Mucosa of stomach (tissue), 1 donor: ENCODE results near the gene RTCB.
A peak's percentile ranks its signal among the peaks of the same experiment; 100 is the strongest.

Experiments
- H3K27me3 ChIP-seq: one replicate; pipeline ENCODE4 v1.7.0; 2013; ENCODE audit warnings: mild to moderate bottlenecking, low read length; ENCODE audit not compliant: control insufficient read depth, insufficient read depth
- H3K36me3 ChIP-seq: one replicate; pipeline ENCODE4 v1.7.0; 2013; ENCODE audit warnings: low read length; ENCODE audit not compliant: control insufficient read depth, insufficient read depth
- H3K4me1 ChIP-seq: one replicate; pipeline ENCODE4 v1.7.0; 2013; ENCODE audit warnings: mild to moderate bottlenecking, low read length; ENCODE audit not compliant: control insufficient read depth, insufficient read depth
- H3K4me3 ChIP-seq: one replicate; pipeline ENCODE4 v1.7.0; 2013; ENCODE audit warnings: low read length
- H3K9ac ChIP-seq: one replicate; pipeline ENCODE4 v1.7.0; 2013; ENCODE audit warnings: mild to moderate bottlenecking, low read length, moderate library complexity
- H3K9me3 ChIP-seq: one replicate; pipeline ENCODE4 v1.7.0; 2013; ENCODE audit warnings: mild to moderate bottlenecking, low read length, moderate library complexity; ENCODE audit not compliant: control insufficient read depth
- donor health status: Pancreatic carcinoma.

The RTCB gene

GRCh38 chr22:32414191-32414590 is 2.1 kb upstream of the RTCB start:
- Histone ChIP-seq H3K36me3 (no peaks in the 10 kb centered on the region), H3K27me3 (no peaks in the 10 kb centered on the region), H3K9me3 (no peaks in the 10 kb centered on the region), H3K4me1 (peaks cover 8% of the 10 kb centered on the region), H3K4me3 (no peak overlapping the region), H3K9ac (no peak overlapping the region)

GRCh38 chr22:32413719-32414118 is 1.7 kb upstream of the RTCB start:
- no peak overlapping the region for H3K4me3 ChIP-seq
- H3K27me3 ChIP-seq = no peaks in the 10 kb centered on the region

GRCh38 chr22:32411402-32411801 is 645 bp downstream of the RTCB start:
- Histone ChIP-seq H3K36me3 (no peaks in the 10 kb centered on the region), H3K27me3 (no peaks in the 10 kb centered on the region), H3K4me3 (peak overlapping the region; percentile 78), H3K9me3 (no peaks in the 10 kb centered on the region), H3K9ac (peak overlapping the region; percentile 89), H3K4me1 (peaks cover 8% of the 10 kb centered on the region)

More at GRCh38 chr22:32413719-32414118, 1.7 kb upstream of the RTCB start:
- H3K36me3 ChIP-seq = no peaks in the 10 kb centered on the region
- H3K9me3 ChIP-seq = no peaks in the 10 kb centered on the region
- H3K9ac ChIP-seq = no peak overlapping the region
- H3K4me1 ChIP-seq = peaks cover 8% of the 10 kb centered on the region

GRCh38 chr22:32410459-32410858 is 1.6 kb downstream of the RTCB start:
- H3K4me3 ChIP-seq = no peak overlapping the region
- no peaks in the 10 kb centered on the region for H3K36me3 ChIP-seq
- H3K9me3 ChIP-seq = no peaks in the 10 kb centered on the region
- no peaks in the 10 kb centered on the region for H3K27me3 ChIP-seq
- H3K4me1 ChIP-seq = peaks cover 8% of the 10 kb centered on the region
- H3K9ac ChIP-seq = no peak overlapping the region

- Histone ChIP-seq H3K4me3 (no peak overlapping the region), H3K4me1 (peaks cover 8% of the 10 kb centered on the region), H3K36me3 (no peaks in the 10 kb centered on the region), H3K9ac (no peak overlapping the region), H3K27me3 (no peaks in the 10 kb centered on the region), H3K9me3 (no peaks in the 10 kb centered on the region)
Measured at GRCh38 chr22:32409977-32410376, 2.1 kb downstream of the RTCB start.

- Histone ChIP-seq H3K9ac (no peak overlapping the region), H3K4me3 (no peak overlapping the region), H3K9me3 (no peaks in the 10 kb centered on the region), H3K4me1 (peaks cover 8% of the 10 kb centered on the region), H3K36me3 (no peaks in the 10 kb centered on the region), H3K27me3 (no peaks in the 10 kb centered on the region)
Measured at GRCh38 chr22:32407936-32408335, 4.1 kb downstream of the RTCB start.

GRCh38 chr22:32407312-32407711 is 4.7 kb downstream of the RTCB start:
- Histone ChIP-seq H3K27me3 (no peaks in the 10 kb centered on the region), H3K9ac (no peak overlapping the region), H3K4me3 (no peak overlapping the region), H3K9me3 (no peaks in the 10 kb centered on the region), H3K4me1 (peaks cover 8% of the 10 kb centered on the region), H3K36me3 (no peaks in the 10 kb centered on the region)

GRCh38 chr22:32404021-32404420 is 8.0 kb downstream of the RTCB start:
- Histone ChIP-seq H3K9ac (no peak overlapping the region), H3K9me3 (no peaks in the 10 kb centered on the region), H3K27me3 (no peaks in the 10 kb centered on the region), H3K36me3 (peaks cover 4% of the 10 kb centered on the region), H3K4me3 (no peak overlapping the region), H3K4me1 (no peaks in the 10 kb centered on the region)

GRCh38 chr22:32401486-32401885 is 10.6 kb downstream of the RTCB start:
- Histone ChIP-seq H3K4me3 (no peak overlapping the region), H3K27me3 (no peaks in the 10 kb centered on the region), H3K4me1 (no peaks in the 10 kb centered on the region), H3K9ac (no peak overlapping the region), H3K36me3 (peaks cover 4% of the 10 kb centered on the region), H3K9me3 (no peaks in the 10 kb centered on the region)

GRCh38 chr22:32396746-32397145 is 15.3 kb downstream of the RTCB start:
- H3K4me3 ChIP-seq = no peak overlapping the region
- H3K4me1 ChIP-seq = no peaks in the 10 kb centered on the region
- no peaks in the 10 kb centered on the region for H3K9me3 ChIP-seq
- no peaks in the 10 kb centered on the region for H3K27me3 ChIP-seq
- no peak overlapping the region for H3K9ac ChIP-seq
- peaks cover 14% of the 10 kb centered on the region for H3K36me3 ChIP-seq

GRCh38 chr22:32396255-32396654 is 15.8 kb downstream of the RTCB start:
- H3K4me1 ChIP-seq = no peaks in the 10 kb centered on the region
- H3K27me3 ChIP-seq = no peaks in the 10 kb centered on the region
- H3K9ac ChIP-seq = no peak overlapping the region
- H3K36me3 ChIP-seq = peaks cover 14% of the 10 kb centered on the region
- no peak overlapping the region for H3K4me3 ChIP-seq
- H3K9me3 ChIP-seq = no peaks in the 10 kb centered on the region

- H3K9me3 ChIP-seq = no peaks in the 10 kb centered on the region
- H3K4me3 ChIP-seq = no peak overlapping the region
- peaks cover 14% of the 10 kb centered on the region for H3K36me3 ChIP-seq
- H3K4me1 ChIP-seq = no peaks in the 10 kb centered on the region
- no peaks in the 10 kb centered on the region for H3K27me3 ChIP-seq
- H3K9ac ChIP-seq = no peak overlapping the region
Measured at GRCh38 chr22:32395107-32395506, 16.9 kb downstream of the RTCB start.

GRCh38 chr22:32389685-32390084 is 22.4 kb downstream of the RTCB start:
- H3K9me3 ChIP-seq = no peaks in the 10 kb centered on the region
- H3K9ac ChIP-seq = no peak overlapping the region
- no peaks in the 10 kb centered on the region for H3K27me3 ChIP-seq
- H3K4me1 ChIP-seq = no peaks in the 10 kb centered on the region
- peaks cover 3% of the 10 kb centered on the region for H3K36me3 ChIP-seq
- H3K4me3 ChIP-seq = no peak overlapping the region
